Myometrial cell (primary cell): ENCODE data around the gene CNIH1. TPM values are rescaled to one million over a fixed set of nuclear protein-coding genes. Genes with fewer than 3 reads are reported as not detected.

ENCODE experiments used
- total RNA-seq: library from RNA; depleted of rRNA; stranded (reverse); fragments of >200 nt; gene quantifications from 2 replicates; pipeline ENCODE4 v1.2.3, GENCODE V29; 2015

The CNIH1 gene
- 287 and 336 TPM in 2 replicates for total RNA-seq

DNA sequence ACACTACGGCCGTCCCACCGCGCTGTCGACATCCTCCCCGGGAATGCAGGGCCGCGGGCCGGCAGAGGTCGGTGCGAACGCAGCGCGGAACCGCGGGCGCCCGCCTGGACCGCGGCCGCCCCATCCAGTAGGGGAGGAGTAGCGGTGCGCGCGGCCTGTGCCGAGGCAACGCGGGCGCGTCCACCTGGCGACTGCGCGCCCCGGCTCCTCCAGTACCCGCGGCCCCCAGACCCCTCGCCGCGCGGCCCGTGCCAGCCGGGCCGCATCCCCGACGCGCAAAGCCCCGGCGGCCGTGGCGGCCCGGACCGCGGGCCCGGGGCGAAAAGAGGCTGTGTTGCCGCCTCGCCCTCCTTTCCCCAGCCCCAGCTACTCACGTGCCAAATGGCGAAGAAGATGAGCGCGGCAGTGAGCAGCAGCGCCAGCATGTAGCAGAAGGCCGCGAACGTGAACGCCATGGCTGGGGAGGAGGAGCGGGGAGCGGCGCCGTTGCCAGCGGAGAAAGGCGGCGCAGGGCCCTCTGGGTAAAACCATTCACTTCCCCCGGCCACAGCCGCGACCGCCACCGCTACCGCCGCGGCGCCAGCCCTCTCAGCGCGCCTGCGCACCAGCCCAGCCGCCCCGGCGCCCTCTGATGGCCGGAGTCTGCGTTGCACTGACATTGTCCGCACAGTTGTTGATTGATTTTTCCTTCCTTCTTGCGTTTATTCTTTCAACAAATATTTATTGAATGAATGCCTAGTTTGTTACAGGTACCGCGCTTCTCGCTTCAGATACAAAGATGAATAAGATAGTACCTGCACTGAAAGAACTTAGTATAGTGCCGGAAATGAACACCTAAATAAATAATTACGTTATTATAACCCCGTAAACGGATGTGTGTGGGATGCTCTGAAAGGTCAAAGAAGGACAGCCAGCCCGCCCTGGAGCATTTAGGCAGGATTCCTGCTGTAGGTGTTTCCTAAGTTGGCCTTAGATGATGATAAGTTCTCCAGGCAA lies at the start of gene CNIH1:
TSS of gene CNIH1 (minus strand) at position 502 of the 996 bp plus-strand sequence. CDS start at position 455, 47 bp downstream.

DNA sequence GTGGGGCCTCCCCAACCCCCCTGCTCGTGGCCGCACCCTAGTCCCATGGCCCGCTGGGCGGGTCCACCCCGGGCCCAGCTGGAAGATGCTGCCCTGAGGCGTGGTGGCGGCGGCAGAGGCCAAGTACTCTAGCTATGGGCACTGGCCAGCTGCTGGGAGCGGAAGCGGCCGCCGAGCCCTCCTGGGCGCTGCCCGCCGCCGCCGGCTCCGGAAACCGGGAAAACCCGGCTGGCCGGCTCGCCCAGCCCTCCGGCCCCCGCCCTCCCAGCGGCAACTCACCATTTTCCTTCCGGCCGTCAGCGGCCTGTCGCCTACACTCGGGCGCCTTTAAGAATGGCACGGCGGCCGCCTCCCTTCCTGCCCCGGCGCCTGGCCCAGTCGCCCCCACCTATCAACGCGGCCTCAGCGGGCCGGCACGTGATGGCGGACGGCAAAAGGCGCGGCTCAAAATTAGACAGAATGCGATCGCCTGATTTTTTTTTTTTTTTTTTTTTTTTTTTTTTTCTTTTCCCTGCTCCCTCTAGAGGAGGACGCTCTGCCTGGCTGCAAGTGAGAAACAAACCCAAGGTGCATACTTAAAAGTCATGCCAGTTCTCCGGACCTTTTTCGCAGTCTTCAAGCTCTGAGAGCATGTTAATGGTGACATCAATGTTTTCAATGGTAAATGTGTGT lies 47.6 kb upstream of the CNIH1 start, which contains the start of gene GMFB:
TSS of gene GMFB (minus strand) at position 335 of the 672 bp plus-strand sequence. CDS start at position 282, 53 bp downstream.

DNA sequence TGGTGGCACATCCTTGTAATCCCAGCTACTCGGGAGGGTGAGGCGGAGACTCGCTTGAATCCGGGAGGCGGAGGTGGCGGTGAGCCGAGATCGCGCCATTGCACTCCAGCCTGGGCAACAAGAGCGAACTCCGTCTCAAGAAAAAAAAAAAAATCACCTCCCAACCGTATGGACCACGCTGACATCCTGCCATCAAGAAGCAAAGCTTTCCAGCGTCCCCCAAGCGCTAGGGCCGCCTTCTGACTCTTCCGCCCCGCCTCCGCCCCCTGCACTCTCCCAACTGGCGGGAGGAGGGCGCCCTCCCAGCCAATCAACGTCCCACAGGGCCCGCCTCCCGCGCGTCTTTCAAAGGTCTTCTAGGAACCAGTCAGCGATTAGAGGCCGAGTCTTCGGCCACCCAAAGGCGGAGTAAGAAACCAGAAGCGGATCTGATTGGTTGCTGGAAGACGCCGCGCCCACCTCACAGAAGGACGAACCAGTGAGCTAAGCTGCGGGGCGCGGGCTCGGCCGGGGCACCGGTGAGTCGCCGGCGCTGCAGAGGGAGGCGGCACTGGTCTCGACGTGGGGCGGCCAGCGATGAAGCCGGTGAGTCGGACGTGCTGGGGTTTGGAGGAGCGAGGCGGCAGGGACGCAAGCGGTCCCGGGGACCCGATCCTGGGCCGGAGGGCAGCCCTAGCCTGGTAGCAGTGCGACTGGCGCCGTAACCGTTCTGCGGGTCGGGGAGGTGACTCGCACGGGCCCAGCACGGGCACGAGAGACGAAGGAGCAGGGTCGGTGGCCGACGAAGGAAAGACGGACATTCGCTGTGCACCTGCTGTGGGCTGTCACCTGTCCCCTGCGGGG lies 44.5 kb downstream of the CNIH1 start, which contains the start of gene CDKN3:
TSS of gene CDKN3 (plus strand) at position 515 of the 843 bp plus-strand sequence. CDS start at position 577, 62 bp downstream.

Other genes starting within 250 kb of the CNIH1 start
- gene CDKN3, start 44.4 kb downstream of the CNIH1 start, total RNA-seq = 89.1 and 108 TPM in 2 replicates
- gene GMFB, start 47.6 kb upstream of the CNIH1 start, total RNA-seq = 55.9 and 85.4 TPM in 2 replicates
- gene CGRRF1, start 68.5 kb upstream of the CNIH1 start, total RNA-seq = 14.7 and 16.1 TPM in 2 replicates
- gene SAMD4A, start 125.8 kb upstream of the CNIH1 start, total RNA-seq = 13.8 and 16.1 TPM in 2 replicates